ENCODE results near the gene FKBP14. TPM values are rescaled to one million over a fixed set of nuclear protein-coding genes. Genes with fewer than 3 reads are reported as not detected.

The FKBP14 gene
- total and polyA plus RNA-seq, 8 donors, result 3.3 to 12.7 (median 6.0) TPM

- no peaks in the 10 kb centered on the region for H3K27me3 ChIP-seq
- 5 to 7% methylated on average over 6 of the region's 6 CpGs for WGBS, 2 donors
- no peaks in the 10 kb centered on the region for H3K9me3 ChIP-seq
- H3K27ac ChIP-seq, result peak overlapping the region in 3 of 4 donors; percentile 78 to 90 (median 84)
- H3K36me3 ChIP-seq, result no peaks in the 10 kb centered on the region
- H3K4me3 ChIP-seq, result peak overlapping the region in 3 of 4 donors; percentile 83 to 97 (median 88)
- no peak for ATAC-seq
- intact Hi-C loops (cut with DNase I), result no loop called here
- DNase-seq, result peak in 1 of 6 donors; percentile 23
- no peak for TF ChIP-seq CTCF (IDR thresholded peaks at IDR 0.05)
- peaks cover 9 to 14% (median 11%) of the 10 kb centered on the region in 3 donors for H3K4me1 ChIP-seq
- FAIRE-seq, result no peak
Measured at GRCh38 chr7:30029696-30030095, 3.2 kb upstream of the FKBP14 start.

GRCh38 chr7:30028749-30029635 lies 2.5 kb upstream of the FKBP14 start:
- Histone ChIP-seq H3K4me1 (peaks cover 9 to 16% (median 13%) of the 10 kb centered on the region in 3 donors), H3K4me3 (peak overlapping the region; percentile 83 to 97 (median 90)), H3K9me3 (no peaks in the 10 kb centered on the region), H3K27me3 (no peaks in the 10 kb centered on the region), H3K36me3 (no peaks in the 10 kb centered on the region), H3K27ac (peak overlapping the region; percentile 78 to 90 (median 81))
- 0 to 1% methylated on average over 39 to 42 of the region's 42 CpGs for WGBS, 2 donors
- TF ChIP-seq CTCF (IDR thresholded peaks at IDR 0.05), result no peak
- FAIRE-seq, result no peak
- peak; percentile 0 to 9 (median 4) for ATAC-seq
- intact Hi-C loops (cut with DNase I), result no loop called here
- peak in 2 of 6 donors; percentile 59 to 84 for DNase-seq

- peak; percentile 71 to 81 (median 75) for ATAC-seq
- DNase-seq, result peak; percentile 84 to 96 (median 90)
- no peaks in the 10 kb centered on the region for H3K36me3 ChIP-seq
- 0% methylated on average over 62 to 70 of the region's 70 CpGs for WGBS, 2 donors
- no peak for TF ChIP-seq CTCF (IDR thresholded peaks at IDR 0.05)
- peak within 1 kb of the TSS; percentile 78 to 90 (median 81) for H3K27ac ChIP-seq
- no peaks in the 10 kb centered on the region for H3K27me3 ChIP-seq
- FAIRE-seq, result no peak
- H3K4me1 ChIP-seq, result peaks cover 9 to 17% (median 13%) of the 10 kb centered on the region in 3 donors
- H3K9me3 ChIP-seq, result no peaks in the 10 kb centered on the region
- intact Hi-C loops (cut with DNase I), result no loop called here
- peak within 1 kb of the TSS; percentile 83 to 97 (median 90) for H3K4me3 ChIP-seq
Measured at GRCh38 chr7:30028216-30028748, 1.8 kb upstream of the FKBP14 start, which contains the start of gene PLEKHA8. Gene PLEKHA8, plus strand, starts transcription at chr7:30028412. Its CDS starts 351 bp downstream, at chr7:30028763.

- ATAC-seq (peak; percentile 1 to 13 (median 4)), DNase-seq (no peak), FAIRE-seq (no peak)
- H3K4me3 ChIP-seq, result peak overlapping the region; percentile 83 to 97 (median 90)
- intact Hi-C loops (cut with DNase I), result no loop called here
- no peaks in the 10 kb centered on the region for H3K9me3 ChIP-seq
- H3K4me1 ChIP-seq, result peaks cover 9 to 17% (median 12%) of the 10 kb centered on the region in 3 donors
- no peaks in the 10 kb centered on the region for H3K27me3 ChIP-seq
- WGBS, 2 donors, result 1% methylated on average over 9 of the region's 9 CpGs
- TF ChIP-seq CTCF (IDR thresholded peaks at IDR 0.05), result no peak
- H3K36me3 ChIP-seq, result no peaks in the 10 kb centered on the region
- peak overlapping the region; percentile 78 to 90 (median 81) for H3K27ac ChIP-seq
Measured at GRCh38 chr7:30027740-30028215, 1.3 kb upstream of the FKBP14 start.

Data from pancreas (tissue), 10 donors.